ENCODE results near the gene ATG9A.
"Not testable (repeated sequence)": the region's sequence is repeated elsewhere in the genome, so short reads cannot be mapped to it uniquely, and the experiment has no call there.

Gene ATG9A, protein sequence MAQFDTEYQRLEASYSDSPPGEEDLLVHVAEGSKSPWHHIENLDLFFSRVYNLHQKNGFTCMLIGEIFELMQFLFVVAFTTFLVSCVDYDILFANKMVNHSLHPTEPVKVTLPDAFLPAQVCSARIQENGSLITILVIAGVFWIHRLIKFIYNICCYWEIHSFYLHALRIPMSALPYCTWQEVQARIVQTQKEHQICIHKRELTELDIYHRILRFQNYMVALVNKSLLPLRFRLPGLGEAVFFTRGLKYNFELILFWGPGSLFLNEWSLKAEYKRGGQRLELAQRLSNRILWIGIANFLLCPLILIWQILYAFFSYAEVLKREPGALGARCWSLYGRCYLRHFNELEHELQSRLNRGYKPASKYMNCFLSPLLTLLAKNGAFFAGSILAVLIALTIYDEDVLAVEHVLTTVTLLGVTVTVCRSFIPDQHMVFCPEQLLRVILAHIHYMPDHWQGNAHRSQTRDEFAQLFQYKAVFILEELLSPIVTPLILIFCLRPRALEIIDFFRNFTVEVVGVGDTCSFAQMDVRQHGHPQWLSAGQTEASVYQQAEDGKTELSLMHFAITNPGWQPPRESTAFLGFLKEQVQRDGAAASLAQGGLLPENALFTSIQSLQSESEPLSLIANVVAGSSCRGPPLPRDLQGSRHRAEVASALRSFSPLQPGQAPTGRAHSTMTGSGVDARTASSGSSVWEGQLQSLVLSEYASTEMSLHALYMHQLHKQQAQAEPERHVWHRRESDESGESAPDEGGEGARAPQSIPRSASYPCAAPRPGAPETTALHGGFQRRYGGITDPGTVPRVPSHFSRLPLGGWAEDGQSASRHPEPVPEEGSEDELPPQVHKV

DNA sequence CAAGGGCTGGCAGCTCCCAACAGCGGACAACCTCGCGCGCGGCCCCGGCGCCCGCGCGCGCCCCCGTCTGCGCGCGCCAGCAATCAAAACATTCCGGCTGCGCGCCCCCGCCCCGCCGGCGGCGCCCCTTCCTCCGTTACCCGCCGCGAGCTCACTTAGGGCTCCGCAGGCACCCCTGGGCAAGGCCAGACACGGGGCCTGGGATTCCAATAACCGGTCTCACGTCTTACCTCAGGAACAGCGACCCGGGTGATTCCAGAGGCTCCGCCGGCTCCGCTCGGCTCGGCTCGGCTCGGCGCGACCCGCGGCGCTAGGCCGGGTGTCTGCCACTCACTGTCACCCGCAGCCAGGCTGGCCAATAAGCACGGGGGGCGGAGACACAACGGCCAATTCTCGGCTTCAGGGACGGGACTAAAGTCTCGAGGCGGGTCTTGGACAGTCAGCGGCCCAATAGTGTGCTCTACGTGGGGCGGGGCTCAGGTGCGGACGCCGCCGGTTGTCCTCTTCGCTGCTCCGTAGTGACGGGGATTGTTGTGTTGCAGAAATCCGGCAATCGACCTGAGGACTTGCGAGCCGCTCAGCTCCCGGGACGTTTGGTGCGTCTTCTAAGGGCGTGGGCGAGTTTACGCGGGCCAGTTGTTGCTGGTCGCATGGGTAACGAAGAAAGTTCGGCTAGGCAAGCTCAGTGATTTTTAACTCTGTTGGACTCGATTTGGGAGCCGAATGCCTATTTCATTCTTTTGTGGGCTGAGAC is at the start of gene ATG9A, which contains the start of gene ANKZF1:
ATG9A (minus strand) TSS at position 332 of the 754 bp plus-strand sequence. CDS start 1,612 bp downstream, outside the sequence.
ANKZF1 (plus strand) TSS at position 502 of the 754 bp plus-strand sequence. CDS start 452 bp downstream, outside the sequence.
- DNase-seq = peak; percentile 98

- no peak for DNase-seq
These were observed 49.3 kb upstream of the ATG9A start for GRCh38 chr2:219278655-219279150.

DNA sequence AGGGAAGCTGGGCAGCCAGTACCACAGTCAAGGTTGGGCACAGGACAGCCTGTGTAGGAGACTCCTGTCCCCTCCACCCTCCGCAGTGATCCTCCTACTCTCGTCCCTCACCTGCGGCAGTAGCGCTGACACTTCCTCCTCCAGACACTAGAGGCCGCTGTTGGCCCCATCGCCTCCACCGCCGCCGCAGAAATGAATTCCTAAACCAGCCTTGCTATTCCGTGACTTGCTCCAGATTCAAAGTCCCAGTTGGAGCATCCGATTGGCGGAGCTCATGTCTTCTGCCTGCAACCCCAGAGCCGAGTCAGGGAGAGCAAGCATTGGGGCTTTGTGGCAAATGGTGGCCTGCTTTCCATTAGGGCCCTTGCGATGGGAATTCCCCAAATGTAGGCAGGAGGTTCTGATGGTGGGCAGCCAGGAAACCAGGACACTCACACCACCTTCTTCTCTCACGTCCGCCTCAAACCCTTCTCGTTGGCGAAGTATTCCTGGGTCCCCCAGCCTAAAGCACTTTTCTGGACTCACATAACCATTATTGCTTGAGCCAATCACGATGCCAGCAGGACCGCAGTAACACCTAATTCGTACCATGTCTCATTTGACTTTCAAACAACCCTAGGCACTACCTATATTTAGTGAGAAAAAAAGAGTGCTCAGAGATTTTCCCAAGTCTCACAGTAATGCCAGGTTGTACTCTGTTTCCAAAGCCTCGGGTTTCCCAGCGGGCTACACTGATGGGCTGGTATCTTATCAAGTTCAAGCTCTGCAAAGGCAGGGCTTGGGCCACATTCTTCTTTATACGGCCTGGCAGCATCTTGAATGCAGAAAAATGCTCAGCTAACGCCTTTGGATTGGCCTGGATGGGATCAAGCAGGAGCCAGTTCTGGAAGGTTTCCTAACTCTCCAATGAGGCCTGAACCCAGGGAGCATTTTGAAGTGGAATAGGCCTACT is 48.5 kb upstream of the ATG9A start:
- DNase-seq = peak; percentile 67

GRCh38 chr2:219274361-219274921 is 45.0 kb upstream of the ATG9A start:
- no peak for DNase-seq

- no peak for DNase-seq
These were observed 44.5 kb upstream of the ATG9A start for GRCh38 chr2:219273937-219274336.

DNA sequence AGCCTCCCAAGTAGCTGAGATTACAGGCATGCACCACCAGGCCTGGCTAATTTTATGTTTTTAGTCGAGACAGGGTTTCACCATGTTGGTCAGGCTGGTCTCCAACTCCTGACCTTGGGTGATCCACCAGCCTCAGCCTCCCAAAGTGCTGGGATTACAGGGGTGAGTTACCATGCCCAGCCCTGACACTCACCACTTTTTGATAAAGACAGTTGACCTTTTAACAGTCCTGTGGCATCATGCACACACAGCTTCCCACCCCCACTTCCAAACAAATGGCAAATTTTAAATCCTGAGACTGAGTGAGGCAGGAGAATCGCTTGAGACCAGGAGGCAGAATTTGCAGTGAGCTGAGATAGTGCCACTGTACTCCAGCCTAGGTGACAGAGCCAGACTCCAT is 43.6 kb upstream of the ATG9A start:
- no peak for DNase-seq

DNA sequence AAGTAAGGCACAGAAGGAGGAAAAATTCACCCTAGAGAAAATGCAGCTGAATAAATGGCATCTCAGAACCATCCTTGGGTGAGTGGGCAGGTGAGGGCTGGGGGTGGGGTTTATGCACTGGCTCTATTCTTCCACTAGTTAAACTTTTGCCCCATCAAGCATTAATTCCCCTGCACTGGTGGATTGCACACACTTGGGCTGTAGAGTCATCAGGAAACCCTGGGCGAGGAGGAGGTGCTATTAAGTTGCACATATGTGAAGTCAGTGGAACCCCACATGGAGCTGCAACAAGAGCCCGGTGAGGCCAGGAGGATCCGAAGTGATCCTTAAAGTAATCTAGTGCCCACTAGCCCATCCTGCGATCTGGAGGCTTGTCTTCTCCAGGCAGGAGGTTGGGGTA is 42.9 kb upstream of the ATG9A start:
- DNase-seq = no peak

DNA sequence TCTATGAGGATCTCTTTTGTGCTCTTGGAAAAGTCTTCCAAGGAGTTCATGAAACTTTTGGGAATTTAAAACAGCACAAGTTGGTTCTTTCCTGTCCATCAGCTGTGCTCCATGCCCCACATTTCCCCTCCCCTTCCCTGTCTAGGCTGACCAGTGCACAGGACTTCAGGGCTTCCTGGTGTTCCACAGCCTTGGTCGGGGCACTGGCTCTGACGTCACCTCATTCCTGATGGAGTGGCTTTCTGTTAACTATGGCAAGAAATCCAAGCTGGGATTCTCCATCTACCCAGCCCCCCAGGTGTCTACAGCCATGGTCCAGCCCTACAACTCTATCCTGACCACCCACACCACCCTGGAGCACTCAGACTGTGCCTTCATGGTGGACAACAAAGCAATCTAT is 41.6 kb upstream of the ATG9A start:
- no peak for DNase-seq

- DNase-seq = no peak
These were observed 40.6 kb upstream of the ATG9A start for GRCh38 chr2:219270055-219270372.

- peak; percentile 28 for DNase-seq
These were observed 40.1 kb upstream of the ATG9A start for GRCh38 chr2:219269362-219270054.

- no peak for DNase-seq
These were observed 38.9 kb upstream of the ATG9A start for GRCh38 chr2:219268294-219268693.

- DNase-seq = no peak
These were observed 37.5 kb upstream of the ATG9A start for GRCh38 chr2:219266886-219267285.

DNA sequence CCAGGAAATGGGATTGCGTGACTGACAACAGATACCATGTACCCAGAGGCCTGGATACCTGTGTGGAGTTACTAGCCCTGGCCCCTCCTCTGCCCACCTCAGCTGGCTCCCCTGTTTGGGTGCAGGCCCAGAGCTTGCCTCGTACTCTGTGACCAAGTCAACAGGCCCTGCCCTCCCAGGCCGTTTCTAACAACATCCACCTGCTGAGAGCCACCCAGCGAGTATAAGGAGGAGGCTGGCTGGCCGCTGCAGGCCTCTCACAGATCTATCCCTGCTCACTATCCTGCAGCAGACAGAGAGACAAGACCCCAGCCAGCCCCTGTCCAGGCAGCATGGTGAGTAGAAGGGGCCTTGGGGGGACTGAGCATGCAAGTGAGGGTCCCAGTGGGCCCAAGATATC is 36.8 kb upstream of the ATG9A start:
- no peak for DNase-seq

DNA sequence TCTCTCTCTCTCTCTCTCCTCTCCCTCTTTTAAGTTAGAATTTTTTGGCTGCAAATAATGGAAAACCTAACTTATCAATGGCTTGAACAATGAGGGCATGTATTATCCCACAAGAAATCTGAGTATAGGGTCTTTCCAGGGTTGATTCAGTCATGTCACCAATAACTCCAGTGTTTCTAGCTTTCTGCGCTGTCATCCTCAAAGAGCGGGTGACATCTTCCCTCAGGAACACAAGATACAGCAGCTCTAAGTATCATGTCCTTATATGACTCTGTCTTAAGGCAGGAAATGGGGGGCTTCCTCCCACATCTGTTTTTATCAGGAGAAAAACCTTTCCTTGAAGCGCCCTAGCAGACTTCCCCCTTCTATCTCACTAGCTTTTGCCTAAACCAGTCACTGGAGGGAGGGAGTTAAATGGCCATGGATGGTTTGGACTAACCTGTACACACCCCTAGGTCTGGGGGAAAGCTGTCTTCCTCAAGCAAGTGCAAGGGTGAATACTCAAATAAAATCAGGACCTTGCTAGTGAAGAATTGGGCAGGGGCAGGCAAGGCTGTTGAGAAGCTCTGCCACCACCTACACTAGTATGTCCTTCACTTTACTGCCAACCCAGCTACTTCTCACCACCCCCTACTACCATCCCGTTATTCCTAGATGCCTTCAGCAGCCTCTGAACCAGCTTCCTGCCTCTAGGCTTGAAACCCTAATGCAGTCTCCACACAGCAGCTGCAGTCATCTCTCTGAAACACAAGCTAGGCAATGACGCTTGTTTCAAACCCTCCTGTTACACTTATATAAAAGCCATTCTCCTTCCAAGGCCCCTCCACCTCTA is 31.8 kb upstream of the ATG9A start:
- no peak for DNase-seq

GRCh38 chr2:219258942-219259341 is 29.5 kb upstream of the ATG9A start:
- DNase-seq = not testable (repeated sequence)

DNA sequence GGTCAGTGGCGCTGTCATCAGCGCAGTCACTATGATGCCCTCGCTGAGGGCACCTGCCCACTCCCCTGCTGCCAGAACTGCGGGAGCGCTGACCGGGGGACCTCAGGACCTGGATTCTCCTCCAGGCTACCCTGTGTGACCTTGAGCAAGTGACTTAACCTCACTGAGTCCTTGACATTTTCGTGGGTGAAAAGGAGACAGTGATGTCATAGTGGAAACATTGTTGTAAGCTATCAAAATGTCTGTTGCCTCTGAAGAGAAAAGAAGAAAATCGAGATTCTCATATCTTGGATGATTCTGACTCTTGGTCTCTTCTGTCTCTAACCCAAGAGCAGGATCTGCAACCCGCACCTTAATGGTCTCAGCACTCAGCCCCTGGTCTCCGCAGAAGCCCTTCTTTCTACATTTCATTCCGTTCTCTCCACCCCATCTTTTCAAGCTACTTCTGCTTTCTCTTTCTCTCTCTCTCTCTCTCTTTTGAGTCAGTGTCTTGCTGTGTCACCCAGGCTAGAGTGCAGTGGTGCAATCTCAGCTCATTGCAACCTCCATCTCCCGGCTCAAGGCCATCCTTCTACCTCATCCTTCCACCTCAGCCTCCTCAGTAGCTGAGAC is 25.3 kb upstream of the ATG9A start:
- no peak for DNase-seq

DNA sequence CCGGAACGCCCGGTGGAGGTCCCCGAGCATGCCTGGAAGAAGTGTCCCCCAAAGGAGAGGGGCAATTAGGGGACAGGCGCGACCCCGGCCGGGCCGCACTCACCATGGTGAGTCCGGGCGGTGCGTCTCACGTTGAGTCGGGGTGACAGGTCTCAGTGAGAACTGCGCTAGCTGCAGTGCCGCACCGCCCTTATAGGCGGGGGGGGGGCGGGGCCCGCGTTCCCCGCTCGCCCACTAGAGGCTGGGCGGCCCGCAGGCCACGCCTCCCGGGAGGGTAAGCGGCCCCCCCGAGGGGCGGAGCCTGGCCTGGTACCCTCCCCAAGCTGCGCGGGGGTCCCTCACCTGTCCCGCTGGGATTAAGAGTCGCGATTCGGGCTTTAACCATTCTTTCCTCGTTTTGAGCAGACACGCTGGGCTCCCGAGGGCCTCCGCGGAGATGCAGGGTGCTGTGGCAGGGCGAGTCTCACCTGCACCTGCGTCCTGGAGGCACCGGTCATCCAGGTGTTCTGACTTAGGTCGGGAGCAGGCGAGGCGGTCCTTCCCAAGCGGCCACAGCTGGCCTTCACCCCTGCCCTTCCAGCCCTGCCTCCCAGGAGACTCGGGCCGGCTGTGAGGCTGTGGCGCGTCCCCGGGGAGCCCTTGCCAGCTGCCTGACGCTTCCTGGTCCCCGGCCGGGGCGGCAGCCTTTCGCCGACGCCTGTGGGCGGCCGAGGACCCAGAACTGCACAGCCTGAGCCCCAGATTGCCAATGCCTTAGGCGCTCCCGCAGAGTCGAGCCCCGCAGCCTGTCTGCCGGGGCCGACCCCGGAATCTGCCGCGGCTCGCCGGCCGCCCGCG is 24.5 kb upstream of the ATG9A start, which contains the start of gene TUBA4A:
TUBA4A (minus strand) TSS at position 166 of the 837 bp plus-strand sequence; CDS start at position 106, 60 bp downstream.
- peak; percentile 74 for DNase-seq

Data from NCI-H510A (cell line).